ENCODE results near the gene SLC4A9.

SLC4A9 gene

DNA sequence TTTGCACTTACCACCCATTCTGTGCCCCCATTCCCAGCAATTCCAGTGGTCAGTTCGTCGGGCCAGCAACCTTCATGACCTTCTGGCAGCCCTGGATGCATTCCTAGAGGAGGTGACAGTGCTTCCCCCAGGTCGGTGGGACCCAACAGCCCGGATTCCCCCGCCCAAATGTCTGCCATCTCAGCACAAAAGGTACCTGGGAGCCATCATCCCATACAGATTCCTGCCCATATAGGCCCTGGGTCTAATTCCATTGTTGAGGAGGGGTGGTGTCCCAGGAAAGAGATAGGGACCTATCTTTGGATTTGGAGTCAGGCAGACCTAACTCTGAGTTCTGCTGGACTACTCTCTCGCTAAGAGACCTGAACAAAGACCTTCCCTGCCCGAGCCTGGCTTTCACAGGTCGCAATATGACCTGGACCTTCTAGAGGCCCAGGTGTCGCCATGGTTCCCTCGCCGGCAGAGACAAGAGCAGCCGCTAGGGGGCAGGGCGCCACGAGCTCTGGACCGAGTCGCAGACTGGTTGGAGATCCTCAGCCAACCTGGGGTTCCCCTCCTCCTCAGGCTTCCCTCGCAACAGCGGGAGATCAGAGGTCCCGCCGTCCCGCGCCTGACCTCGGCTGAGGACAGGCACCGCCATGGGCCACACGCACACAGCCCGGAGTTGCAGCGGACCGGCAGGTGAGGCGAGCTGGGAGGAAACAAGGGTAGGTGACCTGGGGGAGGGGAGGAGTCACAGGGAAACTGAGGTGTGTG lies 3.1 kb downstream of the SLC4A9 start:
- peak; percentile 74 for DNase-seq

GRCh38 chr5:140363631-140364471 lies 3.9 kb downstream of the SLC4A9 start:
- no peak for DNase-seq

DNA sequence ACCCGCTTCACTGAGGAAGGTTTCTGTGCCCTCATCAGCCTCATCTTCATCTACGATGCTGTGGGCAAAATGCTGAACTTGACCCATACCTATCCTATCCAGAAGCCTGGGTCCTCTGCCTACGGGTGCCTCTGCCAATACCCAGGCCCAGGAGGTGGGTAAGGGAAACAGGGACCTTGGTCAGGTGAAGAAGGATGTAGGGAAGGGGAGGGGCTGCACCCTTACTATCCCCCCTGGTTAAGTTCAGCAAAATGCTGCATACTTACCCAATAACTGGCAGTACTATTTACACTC lies 4.4 kb downstream of the SLC4A9 start:
- no peak for DNase-seq

DNA sequence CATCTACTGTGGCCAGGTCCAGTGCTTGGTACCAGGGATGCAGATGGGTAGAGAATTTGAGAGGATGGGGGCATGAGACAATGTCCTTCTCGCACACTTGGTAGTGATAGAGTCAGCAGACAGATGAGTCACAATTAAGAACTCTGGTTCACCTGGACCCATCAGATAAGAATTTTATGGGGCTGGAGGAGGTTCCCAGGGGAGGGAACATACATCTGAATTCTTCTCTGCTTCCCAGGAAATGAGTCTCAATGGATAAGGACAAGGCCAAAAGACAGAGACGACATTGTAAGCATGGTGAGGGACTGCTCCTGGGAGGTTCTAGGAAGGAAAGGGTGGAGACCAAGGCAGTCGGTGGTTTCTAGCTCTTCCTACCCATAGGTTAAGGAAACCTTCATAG lies 5.3 kb downstream of the SLC4A9 start:
- no peak for DNase-seq

DNA sequence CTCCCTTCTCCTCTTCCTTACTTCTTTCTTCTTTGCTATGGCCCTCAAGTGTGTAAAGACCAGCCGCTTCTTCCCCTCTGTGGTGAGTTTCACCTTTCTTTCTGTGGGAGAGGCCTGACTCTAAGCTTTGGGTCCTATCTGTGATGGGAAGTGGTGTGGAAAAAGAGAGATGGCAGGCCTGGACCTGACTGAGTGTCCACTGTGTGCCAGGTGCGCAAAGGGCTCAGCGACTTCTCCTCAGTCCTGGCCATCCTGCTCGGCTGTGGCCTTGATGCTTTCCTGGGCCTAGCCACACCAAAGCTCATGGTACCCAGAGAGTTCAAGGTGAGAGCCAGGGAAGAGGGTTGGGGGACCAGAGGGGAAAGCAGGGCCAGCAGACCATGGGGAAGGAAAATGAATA lies 5.9 kb downstream of the SLC4A9 start:
- DNase-seq = no peak

- no peak for DNase-seq
Observed at GRCh38 chr5:140366589-140367255, 6.7 kb downstream of the SLC4A9 start.

GRCh38 chr5:140367256-140368013 lies 7.4 kb downstream of the SLC4A9 start:
- no peak for DNase-seq

- DNase-seq = no peak
Observed at GRCh38 chr5:140371356-140372151, 11.6 kb downstream of the SLC4A9 start.

- peak; percentile 16 for DNase-seq
Observed at GRCh38 chr5:140372971-140373487, 13.0 kb downstream of the SLC4A9 start.

DNA sequence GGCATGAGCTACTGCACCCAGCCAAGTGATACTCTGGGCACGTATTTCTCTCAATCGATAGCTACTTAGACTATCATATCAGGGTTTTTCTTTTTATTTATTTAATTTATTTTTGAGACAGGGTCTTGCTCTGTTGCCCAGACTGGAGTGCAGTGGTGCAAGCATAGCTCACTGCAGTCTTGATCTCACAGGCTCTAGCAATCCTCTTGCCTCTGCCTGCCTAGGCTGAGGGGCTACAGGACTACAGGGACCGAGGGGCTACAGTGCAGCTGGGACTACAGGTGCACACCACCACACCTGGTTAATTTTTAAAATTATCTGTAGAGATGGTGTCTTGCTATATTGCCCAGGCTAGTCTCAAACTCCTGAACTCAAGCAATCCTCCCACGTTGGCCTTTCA lies 21.4 kb downstream of the SLC4A9 start:
- DNase-seq = no peak

DNA sequence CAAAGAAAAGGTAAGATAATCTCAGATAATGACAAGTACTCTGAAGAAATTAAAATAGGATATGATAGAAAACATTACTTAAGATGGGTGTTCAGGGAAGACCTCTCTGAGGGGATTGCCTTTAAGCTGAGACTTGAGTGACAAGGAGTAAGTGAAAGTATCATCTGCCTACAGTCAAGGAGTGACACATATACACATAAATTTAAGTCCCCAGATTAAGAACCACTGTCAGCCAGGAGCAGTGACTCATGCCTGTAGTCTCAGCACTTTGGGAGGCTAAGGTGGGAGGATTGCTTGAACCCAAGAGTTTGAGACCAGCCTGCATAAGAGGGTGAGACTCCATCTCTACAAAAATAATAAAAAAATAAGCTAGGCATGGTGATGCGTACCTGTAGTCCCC lies 22.0 kb downstream of the SLC4A9 start:
- no peak for DNase-seq

DNA sequence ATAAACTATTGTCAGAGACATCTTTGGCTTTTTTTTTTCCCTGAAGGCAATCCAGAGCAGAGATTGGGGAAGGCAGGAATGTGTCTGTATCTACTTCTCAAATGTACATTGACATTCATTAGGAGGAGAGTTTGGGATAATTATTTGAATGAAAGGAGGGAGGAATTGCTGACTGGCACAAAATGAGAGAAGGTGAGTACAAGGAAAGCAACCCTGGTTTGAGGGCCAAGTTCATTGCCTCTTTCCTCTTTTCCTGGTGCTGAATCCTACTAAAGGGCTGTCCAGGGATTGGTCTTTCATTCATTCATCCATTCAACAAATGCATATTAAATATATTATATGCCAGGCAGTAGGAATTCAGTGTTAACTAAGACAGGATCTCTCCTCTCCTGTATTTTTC lies 22.9 kb downstream of the SLC4A9 start:
- no peak for DNase-seq

GRCh38 chr5:140383300-140383699 lies 23.3 kb downstream of the SLC4A9 start:
- no peak for DNase-seq

- no peak for DNase-seq
Observed at GRCh38 chr5:140388052-140388451, 28.1 kb downstream of the SLC4A9 start.

- DNase-seq = no peak
Observed at GRCh38 chr5:140391312-140391711, 31.3 kb downstream of the SLC4A9 start.

GRCh38 chr5:140391732-140392131 lies 31.7 kb downstream of the SLC4A9 start:
- no peak for DNase-seq

- no peak for DNase-seq
Observed at GRCh38 chr5:140393738-140394137, 33.7 kb downstream of the SLC4A9 start.

GRCh38 chr5:140398379-140398811 lies 38.4 kb downstream of the SLC4A9 start:
- no peak for DNase-seq

DNA sequence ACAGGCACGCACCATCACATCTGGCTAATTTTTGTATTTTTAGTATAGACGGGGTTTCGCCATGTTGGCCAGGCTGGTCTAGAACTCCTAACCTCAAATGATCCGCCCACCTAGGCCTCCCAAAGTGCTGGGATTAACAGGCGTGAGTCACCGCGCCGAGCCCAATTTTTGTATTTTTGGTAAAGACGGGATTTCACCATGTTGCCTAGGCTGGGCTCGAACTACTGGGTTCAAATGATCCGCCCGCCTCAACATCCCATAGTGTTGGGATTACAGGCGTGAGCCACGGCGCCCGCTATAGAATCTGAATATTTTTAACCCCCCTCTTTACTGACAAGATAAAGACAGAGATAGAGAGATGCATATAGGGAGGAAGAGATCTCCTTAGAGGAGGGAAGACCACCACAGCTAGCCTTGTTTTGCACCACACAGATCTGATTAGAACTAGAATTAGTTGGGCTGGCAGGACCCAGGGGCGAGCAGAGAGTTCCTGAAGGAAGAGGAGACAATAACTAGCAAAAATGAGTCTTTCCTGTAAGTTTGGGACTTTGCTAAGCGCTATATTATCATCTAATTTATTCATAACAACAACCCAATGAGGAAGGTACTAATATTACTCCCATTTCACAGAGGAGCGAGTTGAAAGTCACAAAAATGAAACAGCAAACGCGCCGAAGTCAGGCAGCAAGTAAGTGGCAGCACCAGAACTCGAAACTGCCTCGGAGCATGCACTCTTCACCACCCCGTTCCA lies 40.2 kb downstream of the SLC4A9 start:
- DNase-seq = no peak

- peak; percentile 83 for DNase-seq
Observed at GRCh38 chr5:140400730-140401361, 40.9 kb downstream of the SLC4A9 start.
